ENCODE results near the gene INTS14.
A peak's percentile ranks its signal among the peaks of the same experiment; 100 is the strongest.

INTS14 gene

DNA sequence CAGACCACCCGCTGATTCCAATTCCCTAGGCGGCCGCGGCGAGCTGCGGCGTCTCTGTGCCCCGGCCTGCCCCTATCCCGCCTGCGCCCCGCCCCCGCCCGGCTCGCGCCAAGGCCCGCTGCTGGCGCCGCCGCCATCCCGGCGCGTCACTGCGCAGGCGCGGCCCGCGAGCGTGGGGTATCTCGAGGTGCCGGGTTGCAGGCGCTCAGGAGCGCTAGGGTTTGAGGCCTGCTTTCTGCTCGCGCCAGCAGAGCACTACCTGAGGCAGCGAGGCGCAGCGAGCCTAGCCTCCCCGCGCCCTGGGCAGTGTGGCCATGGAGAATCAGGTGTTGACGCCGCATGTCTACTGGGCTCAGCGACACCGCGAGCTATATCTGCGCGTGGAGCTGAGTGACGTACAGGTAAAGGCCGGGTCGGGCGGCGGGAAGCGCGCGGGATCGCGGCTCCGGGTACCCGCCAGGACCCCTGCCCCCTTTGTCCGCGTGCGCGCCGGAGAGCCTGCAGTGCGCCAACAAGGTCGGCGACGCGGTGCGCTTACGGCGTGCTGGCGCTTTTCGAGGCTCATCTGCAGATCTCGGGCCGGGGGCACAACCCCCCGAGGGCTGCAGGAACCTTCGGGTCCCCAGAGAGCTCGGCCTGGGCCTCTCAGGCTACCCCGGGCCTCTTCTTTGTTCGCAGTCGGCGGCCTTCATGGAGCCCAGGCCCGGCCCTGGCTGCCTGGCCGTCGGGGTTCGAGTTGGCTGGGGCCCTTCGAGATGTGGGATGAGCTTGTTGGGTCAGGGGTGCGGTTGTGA, 80.4 kb downstream of the INTS14 start, which contains the start of gene HACD3:
Gene HACD3, plus strand, starts transcription at position 146 of the 794 bp plus-strand sequence. Its CDS starts 169 bp downstream, at position 315.
- DNase-seq (ENCODE audit: low read depth in 2 of 2): peak; percentile 59 to 63

GRCh38 chr15:65529762-65530317, 81.1 kb downstream of the INTS14 start:
- no peak for DNase-seq (ENCODE audit: low read depth in 2 of 2)

Measured in fibroblast of skin of left quadriceps (primary cell).